OCI-LY1 (cell line): ENCODE data around the gene DDAH1.

Experiments used
- H2AFZ ChIP-seq: fragments of 200-600 bp; sonication (generic), shearing (Covaris generic); 2 replicates; pipeline ENCODE4 v1.6.0; 2014; ENCODE audit warnings: antibody characterized with exemption, mild to moderate bottlenecking, low read length
- H3F3A ChIP-seq: fragments of 200-600 bp; sonication (generic), shearing (Covaris generic); 2 replicates; pipeline ENCODE4 v1.6.0; 2014; ENCODE audit warnings: mild to moderate bottlenecking, antibody characterized with exemption, low read length, moderate library complexity; ENCODE audit not compliant: insufficient read depth
- H3K27ac ChIP-seq: fragments of 200-600 bp; sonication (generic); 2 replicates; pipeline ENCODE4 v1.5.1; 2014; ENCODE audit warnings: low read length, mixed run types, mild to moderate bottlenecking, low read depth; ENCODE audit not compliant: poor library complexity, severe bottlenecking
- H3K27me3 ChIP-seq: fragments of 200-600 bp; sonication (generic); 2 replicates; pipeline ENCODE4 v1.6.0; 2014; ENCODE audit warnings: antibody characterized with exemption, mild to moderate bottlenecking, low read length, moderate library complexity; ENCODE audit not compliant: insufficient read depth
- H3K36me3 ChIP-seq: fragments of 200-600 bp; sonication (generic); 2 replicates; pipeline ENCODE4 v1.6.1; 2014; ENCODE audit warnings: mild to moderate bottlenecking, antibody characterized with exemption, low read length, moderate library complexity, mixed read lengths; ENCODE audit not compliant: insufficient read depth
- H3K4me1 ChIP-seq: fragments of 200-600 bp; sonication (generic); 2 replicates; pipeline ENCODE4 v1.5.1; 2014; ENCODE audit warnings: mild to moderate bottlenecking, low read length, moderate library complexity; ENCODE audit not compliant: insufficient read depth, severe bottlenecking
- H3K4me2 ChIP-seq: fragments of 200-600 bp; sonication (generic), shearing (Covaris generic); 2 replicates; pipeline ENCODE4 v1.6.1; 2014; ENCODE audit warnings: low read length
- H3K4me3 ChIP-seq: fragments of 200-600 bp; sonication (generic); 2 replicates; pipeline ENCODE4 v1.5.1; 2014; ENCODE audit warnings: low read length, low read depth, mild to moderate bottlenecking, mixed read lengths; ENCODE audit not compliant: poor library complexity, severe bottlenecking
- H3K79me2 ChIP-seq: fragments of 200-600 bp; shearing (Covaris generic); 2 replicates; pipeline ENCODE4 v1.6.1; 2016; ENCODE audit warnings: mixed run types, low read length, mixed read lengths; ENCODE audit not compliant: insufficient read depth
- H3K9ac ChIP-seq: fragments of 200-600 bp; sonication (generic), shearing (Covaris generic); 2 replicates; pipeline ENCODE4 v1.6.1; 2014; ENCODE audit warnings: mild to moderate bottlenecking, low read length, mixed read lengths
- H3K9me2 ChIP-seq: fragments of 200-600 bp; sonication (generic), shearing (Covaris generic); 2 replicates; pipeline ENCODE4 v1.6.1; 2014; ENCODE audit warnings: low read depth, mild to moderate bottlenecking, low read length, mixed read lengths
- H3K9me3 ChIP-seq: fragments of 200-600 bp; shearing (Covaris generic); 2 replicates; pipeline ENCODE4 v1.6.1; 2014; ENCODE audit warnings: low read length, mixed read lengths
- H4K20me1 ChIP-seq: fragments of 200-600 bp; sonication (generic), shearing (Covaris generic); 2 replicates; pipeline ENCODE4 v1.6.0; 2016; ENCODE audit warnings: mild to moderate bottlenecking, low read length; ENCODE audit not compliant: insufficient read depth
- CTCF ChIP-seq: fragments of 200-600 bp; sonication (generic), shearing (Covaris generic); IDR thresholded peaks from 2 replicates; pipeline ENCODE4 v1.5.1; 2017; ENCODE audit warnings: mild to moderate bottlenecking, antibody characterized with exemption, low read length, moderate library complexity, mixed read lengths
- EZH2 ChIP-seq: fragments of 200-600 bp; sonication (generic), shearing (Covaris generic); IDR thresholded peaks from 2 replicates; pipeline ENCODE4 v1.8.0; 2017; ENCODE audit warnings: borderline replicate concordance, mixed run types, mild to moderate bottlenecking, antibody characterized with exemption, low read length, moderate library complexity, mixed read lengths

DDAH1 gene

DNA sequence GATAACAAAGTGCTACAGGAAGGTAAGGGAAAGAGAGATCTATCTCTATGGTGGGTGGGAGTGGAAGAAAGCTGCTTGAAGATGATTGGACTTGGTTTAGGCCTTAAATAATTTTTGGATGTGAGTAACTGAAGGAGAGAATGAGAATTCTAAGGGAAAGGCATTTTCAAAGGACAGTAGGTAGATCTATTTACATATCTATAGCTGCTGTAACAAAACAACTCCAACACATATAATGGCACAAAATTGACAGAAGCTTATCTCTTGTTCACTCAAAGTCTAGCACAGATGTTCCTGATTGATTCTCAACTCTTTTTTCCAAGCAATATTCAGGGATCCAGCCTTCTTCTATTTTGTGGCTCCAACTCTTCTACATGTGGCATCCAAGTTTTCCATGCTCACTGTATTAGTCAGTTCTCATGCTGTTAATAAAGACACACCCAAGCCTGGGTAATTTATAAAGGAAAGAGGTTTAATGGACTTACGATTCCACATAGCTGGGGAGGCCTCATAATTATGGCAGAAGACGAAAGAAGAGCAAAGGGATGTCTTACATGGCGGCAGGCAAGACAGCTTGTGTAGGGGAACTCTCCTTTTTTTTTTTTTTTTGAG, 3.1 kb upstream of the DDAH1 start:
- no peaks in the 10 kb centered on the region for H4K20me1 ChIP-seq
- H3K36me3 ChIP-seq, result no peaks in the 10 kb centered on the region
- TF ChIP-seq EZH2 (no peak), CTCF (no peak)
- no peak overlapping the region for H3K4me2 ChIP-seq
- H3K4me3 ChIP-seq, result no peak overlapping the region
- no peaks in the 10 kb centered on the region for H3K79me2 ChIP-seq
- no peaks in the 10 kb centered on the region for H3K27me3 ChIP-seq
- no peaks in the 10 kb centered on the region for H3F3A ChIP-seq
- no peaks in the 10 kb centered on the region for H3K9me2 ChIP-seq
- no peaks in the 10 kb centered on the region for H3K9me3 ChIP-seq
- no peak overlapping the region for H3K9ac ChIP-seq
- peaks cover 7% of the 10 kb centered on the region for H3K4me1 ChIP-seq
- no peak overlapping the region for H2AFZ ChIP-seq
- no peak overlapping the region for H3K27ac ChIP-seq

- H3K9me2 ChIP-seq, result no peaks in the 10 kb centered on the region
- H3K27ac ChIP-seq, result no peak overlapping the region
- no peaks in the 10 kb centered on the region for H3K27me3 ChIP-seq
- H3K9me3 ChIP-seq, result no peaks in the 10 kb centered on the region
- H3F3A ChIP-seq, result no peaks in the 10 kb centered on the region
- no peaks in the 10 kb centered on the region for H3K36me3 ChIP-seq
- no peak overlapping the region for H3K9ac ChIP-seq
- H3K4me1 ChIP-seq, result peaks cover 7% of the 10 kb centered on the region
- no peak overlapping the region for H3K4me2 ChIP-seq
- TF ChIP-seq EZH2 (no peak), CTCF (no peak)
- H2AFZ ChIP-seq, result no peak overlapping the region
- no peaks in the 10 kb centered on the region for H3K79me2 ChIP-seq
- no peak overlapping the region for H3K4me3 ChIP-seq
- no peaks in the 10 kb centered on the region for H4K20me1 ChIP-seq
These were observed 2.1 kb upstream of the DDAH1 start for GRCh38 chr1:85467036-85467435.

- Histone ChIP-seq H3K4me3 (no peak overlapping the region), H3K4me1 (peaks cover 7% of the 10 kb centered on the region), H3K9me3 (no peaks in the 10 kb centered on the region), H3K9ac (no peak overlapping the region), H4K20me1 (no peaks in the 10 kb centered on the region), H3F3A (no peaks in the 10 kb centered on the region), H2AFZ (no peak overlapping the region), H3K36me3 (no peaks in the 10 kb centered on the region), H3K9me2 (no peaks in the 10 kb centered on the region), H3K4me2 (no peak overlapping the region), H3K27ac (no peak overlapping the region), H3K79me2 (no peaks in the 10 kb centered on the region), H3K27me3 (no peaks in the 10 kb centered on the region)
- TF ChIP-seq EZH2, result no peak
- TF ChIP-seq CTCF, result no peak
These were observed 801 bp upstream of the DDAH1 start for GRCh38 chr1:85465786-85466134.
